MM.1S (cell line): Measurements from ENCODE around the gene EXOC4.

ENCODE experiments used
- DNase-seq: peaks from one replicate; pipeline ENCODE4 v3.0.0-alpha.2; 2015
- H2AFZ ChIP-seq: fragments of 300-600 bp; sonication (generic); 2 replicates; pipeline ENCODE4 v1.6.0; 2016; ENCODE audit warnings: antibody characterized with exemption, low read length
- H3F3A ChIP-seq: fragments of 300-600 bp; sonication (generic); 2 replicates; pipeline ENCODE4 v1.6.1; 2016; ENCODE audit warnings: mild to moderate bottlenecking, antibody characterized with exemption, low read length, moderate library complexity, mixed read lengths; ENCODE audit not compliant: insufficient read depth
- H3K27ac ChIP-seq: fragments of 300-600 bp; sonication (generic); 2 replicates; pipeline ENCODE4 v1.5.1; 2016; ENCODE audit warnings: mild to moderate bottlenecking, low read length
- H3K27me3 ChIP-seq: fragments of 300-600 bp; sonication (generic); replicated peaks from 2 replicates; pipeline ENCODE4 v1.6.0; 2016; ENCODE audit warnings: low read length; ENCODE audit not compliant: insufficient read depth
- H3K36me3 ChIP-seq: fragments of 300-600 bp; sonication (generic); replicated peaks from 2 replicates; pipeline ENCODE4 v1.6.1; 2016; ENCODE audit warnings: mild to moderate bottlenecking, low read length, mixed read lengths; ENCODE audit not compliant: insufficient read depth
- H3K4me1 ChIP-seq: fragments of 300-600 bp; sonication (generic); 2 replicates; pipeline ENCODE4 v1.6.1; 2016; ENCODE audit warnings: low read length, mixed read lengths
- H3K4me2 ChIP-seq: fragments of 300-600 bp; sonication (generic); 2 replicates; pipeline ENCODE4 v1.6.0; 2016; ENCODE audit warnings: low read depth, low read length
- H3K4me3 ChIP-seq: fragments of 300-600 bp; sonication (generic); 2 replicates; pipeline ENCODE4 v1.5.1; 2016; ENCODE audit warnings: low read length, mixed read lengths
- H3K79me2 ChIP-seq: fragments of 300-600 bp; sonication (generic); 2 replicates; pipeline ENCODE4 v1.6.1; 2016; ENCODE audit warnings: mixed run types, low read length, mixed read lengths
- H3K9ac ChIP-seq: fragments of 300-600 bp; sonication (generic); 2 replicates; pipeline ENCODE4 v1.6.1; 2016; ENCODE audit warnings: low read length, mixed read lengths
- H3K9me2 ChIP-seq: fragments of 300-600 bp; sonication (generic); replicated peaks from 2 replicates; pipeline ENCODE4 v1.6.1; 2016; ENCODE audit warnings: mild to moderate bottlenecking, low read length, mixed read lengths; ENCODE audit not compliant: insufficient read depth
- H3K9me3 ChIP-seq: fragments of 300-600 bp; sonication (generic); replicated peaks from 2 replicates; pipeline ENCODE4 v1.6.1; 2016; ENCODE audit warnings: mild to moderate bottlenecking, low read length, mixed read lengths; ENCODE audit not compliant: insufficient read depth
- H4K20me1 ChIP-seq: fragments of 300-600 bp; sonication (generic); 2 replicates; pipeline ENCODE4 v1.6.1; 2016; ENCODE audit warnings: mild to moderate bottlenecking, low read length, moderate library complexity, mixed read lengths; ENCODE audit not compliant: insufficient read depth
- CTCF ChIP-seq: fragments of 300-600 bp; sonication (generic); IDR thresholded peaks from 2 replicates; pipeline ENCODE4 v1.5.1; 2016; ENCODE audit warnings: antibody characterized with exemption, low read length, mixed read lengths
- EZH2 ChIP-seq: fragments of 300-600 bp; sonication (generic); optimal IDR thresholded peaks from 2 replicates; pipeline ENCODE3; 2017; ENCODE audit warnings: low read depth, mild to moderate bottlenecking, antibody characterized with exemption, low read length, mixed read lengths
- EZH2phosphoT487 ChIP-seq: fragments of 300-600 bp; sonication (generic); IDR thresholded peaks from 2 replicates; pipeline ENCODE4 v1.6.1; 2018; ENCODE audit warnings: antibody characterized with exemption, low read length

The EXOC4 gene

DNA sequence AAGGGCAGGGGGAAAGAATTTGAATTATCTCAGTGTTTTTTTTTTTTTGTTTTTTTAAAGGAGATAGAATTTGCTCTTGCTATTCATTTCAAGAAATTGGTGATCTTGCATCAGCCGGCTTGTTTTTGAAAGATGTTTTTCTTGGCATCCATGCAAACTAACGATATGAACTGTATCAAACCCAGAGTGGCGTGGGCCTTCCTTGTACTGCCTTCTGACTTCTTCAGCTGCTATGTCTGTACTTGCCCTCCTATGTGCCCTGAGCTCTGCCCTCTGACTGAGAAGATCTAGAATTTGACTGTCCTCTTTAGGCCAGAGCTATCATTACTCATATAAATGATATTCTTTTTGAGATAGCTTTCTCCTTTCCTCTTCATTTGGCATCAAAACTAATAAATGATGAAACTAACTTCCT is 183.1 kb downstream of the EXOC4 start:
- Histone ChIP-seq H3K9me3 (no peaks in the 10 kb centered on the region), H3K36me3 (no peaks in the 10 kb centered on the region), H3K27me3 (no peaks in the 10 kb centered on the region), H4K20me1 (no peaks in the 10 kb centered on the region), H3K9ac (no peak overlapping the region), H3K4me2 (no peak overlapping the region), H3K27ac (no peak overlapping the region), H3K79me2 (no peaks in the 10 kb centered on the region), H3F3A (no peaks in the 10 kb centered on the region), H3K9me2 (no peaks in the 10 kb centered on the region), H3K4me1 (no peaks in the 10 kb centered on the region), H3K4me3 (no peak overlapping the region), H2AFZ (no peak overlapping the region)
- TF ChIP-seq EZH2phosphoT487 (no peak), CTCF (no peak), EZH2 (no peak)
- no peak for DNase-seq

DNA sequence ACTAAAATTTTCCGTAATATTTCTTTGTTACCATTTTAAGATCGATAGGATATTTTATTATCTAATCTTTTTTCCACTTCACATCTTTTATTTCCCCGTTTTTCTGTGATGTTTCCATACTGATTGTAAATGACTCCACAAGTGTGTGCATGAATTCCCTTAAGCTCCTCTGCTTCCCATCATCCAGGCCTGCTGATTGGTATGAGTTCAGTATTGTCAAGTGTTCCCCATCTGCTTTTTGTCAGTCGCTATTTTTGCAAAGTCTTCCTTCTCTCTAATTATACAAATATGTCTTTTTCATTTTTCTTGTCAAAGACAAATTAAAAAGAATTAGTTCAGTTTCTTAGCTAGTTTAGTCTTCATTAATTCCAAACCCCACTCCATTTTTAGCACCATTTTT is 184.7 kb downstream of the EXOC4 start:
- no peak overlapping the region for H3K27ac ChIP-seq
- H3K4me2 ChIP-seq = no peak overlapping the region
- H3K9me2 ChIP-seq = no peaks in the 10 kb centered on the region
- no peaks in the 10 kb centered on the region for H3K79me2 ChIP-seq
- H3K27me3 ChIP-seq = no peaks in the 10 kb centered on the region
- H4K20me1 ChIP-seq = no peaks in the 10 kb centered on the region
- no peak for TF ChIP-seq CTCF
- no peak for TF ChIP-seq EZH2
- no peak for TF ChIP-seq EZH2phosphoT487
- DNase-seq = no peak
- no peak overlapping the region for H3K9ac ChIP-seq
- H3K9me3 ChIP-seq = no peaks in the 10 kb centered on the region
- H3K4me1 ChIP-seq = no peaks in the 10 kb centered on the region
- H2AFZ ChIP-seq = no peak overlapping the region
- no peaks in the 10 kb centered on the region for H3K36me3 ChIP-seq
- H3F3A ChIP-seq = no peaks in the 10 kb centered on the region
- no peak overlapping the region for H3K4me3 ChIP-seq

GRCh38 chr7:133442818-133443217 is 189.9 kb downstream of the EXOC4 start:
- H3K27ac ChIP-seq = no peak overlapping the region
- no peaks in the 10 kb centered on the region for H3K36me3 ChIP-seq
- TF ChIP-seq CTCF (no peak), EZH2phosphoT487 (no peak), EZH2 (no peak)
- H3K27me3 ChIP-seq = no peaks in the 10 kb centered on the region
- 0 out of 2 replicates have a peak, but pooled peaks cover 3% of the 10 kb centered on the region for H4K20me1 ChIP-seq
- H3K9me3 ChIP-seq = no peaks in the 10 kb centered on the region
- H3F3A ChIP-seq = no peaks in the 10 kb centered on the region
- H3K9ac ChIP-seq = no peak overlapping the region
- no peak overlapping the region for H3K4me3 ChIP-seq
- H3K4me1 ChIP-seq = no peaks in the 10 kb centered on the region
- H3K9me2 ChIP-seq = no peaks in the 10 kb centered on the region
- H2AFZ ChIP-seq = no peak overlapping the region
- H3K4me2 ChIP-seq = no peak overlapping the region
- H3K79me2 ChIP-seq = no peaks in the 10 kb centered on the region
- DNase-seq = no peak
